GM12878 (cell line): ENCODE measurements around the gene EDARADD. TPM values are rescaled to one million over a fixed set of nuclear protein-coding genes. Genes with fewer than 3 reads are reported as not detected.

Experiments
- ATAC-seq: fragments of 200-7000 bp; cut with Tn5 transposase; 3 replicates; pipeline ENCODE4 v1.9.1; 2020; ENCODE audit warnings: mild to moderate bottlenecking, moderate library complexity
- BruUV-seq: library from RNA; stranded (reverse); fragments of 400-500 nt; replicated peaks from 2 replicates; lab custom pipeline; 2021; lab: Mats Ljungman, UMichigan
- CTCF ChIA-PET: fragments of 300-600 bp; sonication (Branson Sonifier 250); formaldehyde crosslinking; extraction: SDS; loops from one replicate; lab custom pipeline; 2021; ENCODE audit warnings: inconsistent platforms; lab: Yijun Ruan, JAX
- POLR2A ChIA-PET: fragments of 350-600 bp; formaldehyde crosslinking; extraction: SDS; loops from one replicate; lab custom pipeline; 2021; ENCODE audit warnings: inconsistent platforms; lab: Charles Lee
- RAD21 ChIA-PET: fragments of 300-600 bp; sonication (Branson Sonifier 250); formaldehyde crosslinking; loops from one replicate; lab custom pipeline; 2023; ENCODE audit warnings: antibody characterized with exemption; ENCODE audit not compliant: unreplicated experiment; lab: Charles Lee
- SMC1A ChIA-PET: fragments of 300-600 bp; sonication (Branson Sonifier 250); formaldehyde crosslinking; loops from one replicate; lab custom pipeline; 2023; ENCODE audit not compliant: unreplicated experiment, uncharacterized antibody; lab: Charles Lee
- DNase-seq: peaks from one replicate; pipeline ENCODE4 v3.0.0-alpha.2; 2011; ENCODE audit warnings: low read depth, low spot score
- FAIRE-seq: peaks from 3 replicates; lab custom pipeline; 2011; peaks lifted over from hg19 to GRCh38; lab: Jason Lieb, UNC
- H2AFZ ChIP-seq: 2 replicates; pipeline ENCODE4 v1.6.0; 2011; ENCODE audit warnings: low read depth, low read length, control low read depth; ENCODE audit not compliant: control insufficient read depth
- H3K27ac ChIP-seq: 2 replicates; pipeline ENCODE4 v1.5.1; 2011; ENCODE audit warnings: control low read depth; ENCODE audit not compliant: control insufficient read depth, insufficient read depth
- H3K27me3 ChIP-seq, 2 experiments: replicated peaks in 1 of 2; 2 replicates each; pipeline versions ENCODE4 v1.6.0 to v1.6.1; 2011; ENCODE audit warnings: low read length in 1 of 2; ENCODE audit not compliant: control insufficient read depth in 2 of 2, insufficient read depth in 2 of 2
- H3K36me3 ChIP-seq, 2 experiments: 2 replicates each; pipeline ENCODE4 v1.5.1; 2011; ENCODE audit warnings: low read length in 1 of 2; ENCODE audit not compliant: control insufficient read depth in 2 of 2, insufficient read depth in 2 of 2
- H3K4me1 ChIP-seq: 2 replicates; pipeline ENCODE4 v1.6.1; 2011; ENCODE audit warnings: mild to moderate bottlenecking, low read length, moderate library complexity, mixed read lengths; ENCODE audit not compliant: control insufficient read depth, insufficient read depth
- H3K4me2 ChIP-seq: 2 replicates; pipeline ENCODE4 v1.6.0; 2011; ENCODE audit warnings: control low read depth; ENCODE audit not compliant: control insufficient read depth, insufficient read depth
- H3K4me3 ChIP-seq: fragments of 200-600 bp; sonication (generic); 2 replicates; pipeline ENCODE4 v1.5.1; 2016
- H3K79me2 ChIP-seq: 2 replicates; pipeline ENCODE4 v1.6.0; 2011; ENCODE audit warnings: low read length; ENCODE audit not compliant: control insufficient read depth, insufficient read depth
- H3K9ac ChIP-seq: 2 replicates; pipeline ENCODE4 v1.8.0; 2011; ENCODE audit warnings: low read length, control low read depth, mixed read lengths; ENCODE audit not compliant: control insufficient read depth, insufficient read depth
- H3K9me3 ChIP-seq: replicated peaks from 3 replicates; pipeline ENCODE4 v1.5.1; 2011; ENCODE audit warnings: mild to moderate bottlenecking, low read length; ENCODE audit not compliant: control insufficient read depth, insufficient read depth
- H4K20me1 ChIP-seq: 2 replicates; pipeline ENCODE4 v1.6.0; 2011; ENCODE audit not compliant: control insufficient read depth, insufficient read depth
- ASH2L ChIP-seq: fragments of 300-600, 200-600 bp; sonication (generic); IDR thresholded peaks from 2 replicates; pipeline ENCODE4 v1.6.1; 2017; ENCODE audit warnings: low read depth, mild to moderate bottlenecking, borderline replicate concordance
- BCL3 ChIP-seq: IDR thresholded peaks from 2 replicates; pipeline ENCODE4 v1.6.1; 2011; ENCODE audit warnings: borderline replicate concordance, low read depth, mild to moderate bottlenecking, moderate library complexity, low read length; ENCODE audit not compliant: insufficient read depth, poor library complexity, severe bottlenecking
- CBX3 ChIP-seq: fragments of 200-600 bp; sonication (generic); IDR thresholded peaks from 2 replicates; pipeline ENCODE4 v1.6.1; 2016; ENCODE audit warnings: low read depth, borderline replicate concordance
- CBX5 ChIP-seq: sonication (generic); IDR thresholded peaks from 2 replicates; pipeline ENCODE4 v1.6.1; 2016; ENCODE audit warnings: low read depth, moderate library complexity, mild to moderate bottlenecking, inconsistent platforms
- CHD4 ChIP-seq: fragments of 200-600 bp; sonication (generic); IDR thresholded peaks from 2 replicates; pipeline ENCODE4 v1.6.1; 2016; ENCODE audit warnings: mild to moderate bottlenecking
- CREM ChIP-seq: IDR thresholded peaks from 2 replicates; pipeline ENCODE4 v1.6.1; 2014; ENCODE audit warnings: antibody characterized with exemption, low read depth
- DPF2 ChIP-seq: fragments of 450-650 bp; IDR thresholded peaks from 2 replicates; pipeline ENCODE4 v1.6.1; 2017; ENCODE audit warnings: mild to moderate bottlenecking
- FOXM1 ChIP-seq: IDR thresholded peaks from 2 replicates; pipeline ENCODE4 v1.6.1; 2012; ENCODE audit warnings: low read depth, mild to moderate bottlenecking, inconsistent platforms, low read length, moderate library complexity
- HCFC1 ChIP-seq: fragments of 150-350 bp; IDR thresholded peaks from 2 replicates; pipeline ENCODE4 v1.6.1; 2014; ENCODE audit warnings: low read length
- HDAC6 ChIP-seq: fragments of 200-600 bp; sonication (generic); IDR thresholded peaks from one replicate; pipeline ENCODE4 v1.8.0; 2017; ENCODE audit warnings: antibody characterized with exemption; ENCODE audit not compliant: unreplicated experiment
- IRF3 ChIP-seq: fragments of 450-650 bp; IDR thresholded peaks from 2 replicates; pipeline ENCODE4 v1.6.1; 2014; ENCODE audit warnings: mild to moderate bottlenecking
- MTA2 ChIP-seq: fragments of 450-650 bp; IDR thresholded peaks from 2 replicates; pipeline ENCODE4 v1.6.1; 2016; ENCODE audit warnings: low read depth, mild to moderate bottlenecking, moderate library complexity
- NFYB ChIP-seq: IDR thresholded peaks from 2 replicates; pipeline ENCODE4 v1.6.1; 2011; ENCODE audit warnings: low read depth, mild to moderate bottlenecking, low read length, improper control_type of control experiment, moderate library complexity; ENCODE audit not compliant: insufficient read depth
- NR2C2 ChIP-seq: IDR thresholded peaks from 2 replicates; pipeline ENCODE4 v1.6.1; 2011; ENCODE audit warnings: borderline replicate concordance, low read depth; ENCODE audit not compliant: control insufficient read depth, insufficient read length
- RAD51 ChIP-seq: fragments of 450-650 bp; IDR thresholded peaks from 2 replicates; pipeline ENCODE4 v1.6.1; 2016; ENCODE audit warnings: moderate library complexity, mild to moderate bottlenecking, inconsistent platforms
- RELA ChIP-seq: fragments of 450-650 bp; IDR thresholded peaks from 2 replicates; pipeline ENCODE4 v1.8.0; 2014; ENCODE audit warnings: borderline replicate concordance; ENCODE audit not compliant: partially characterized antibody
- SIX5 ChIP-seq: IDR thresholded peaks from 2 replicates; pipeline ENCODE4 v1.6.1; 2011; ENCODE audit warnings: mild to moderate bottlenecking, low read depth, low read length, moderate library complexity; ENCODE audit not compliant: severe bottlenecking
- SMAD1 ChIP-seq: fragments of 450-650 bp; IDR thresholded peaks from 2 replicates; pipeline ENCODE4 v1.6.1; 2018; ENCODE audit warnings: mild to moderate bottlenecking, low read depth; ENCODE audit not compliant: partially characterized antibody
- SREBF2 ChIP-seq: IDR thresholded peaks from 2 replicates; pipeline ENCODE4 v1.6.1; 2012; ENCODE audit warnings: mild to moderate bottlenecking, low read length
- TBL1XR1 ChIP-seq: IDR thresholded peaks from 2 replicates; pipeline ENCODE4 v1.6.1; 2012; ENCODE audit warnings: low read depth, low read length, improper control_type of control experiment
- YY1 ChIP-seq: IDR thresholded peaks from 2 replicates; pipeline ENCODE4 v1.6.1; 2011; ENCODE audit warnings: low read depth, mild to moderate bottlenecking, low read length
- WGBS: methylation state at CpG from one replicate; pipeline ENCODE4 v1.1.6; 2016; ENCODE audit warnings: low lambda C conversion rate; ENCODE audit not compliant: insufficient replicate concordance, insufficient coverage; ENCODE audit errors: missing lambda C conversion rate; 5-methylcytosine and 5-hydroxymethylcytosine counted together
- in situ Hi-C: fragments of 300-500 bp; cut with MboI; formaldehyde crosslinking; loops from 9 replicates; pipeline ENCODE4 v1.14.3; 2018; ENCODE audit warnings: mixed read lengths
- intact Hi-C: fragments of 100-400 bp; cut with micrococcal nuclease; formaldehyde crosslinking; loops from one replicate; pipeline ENCODE4 v1.14.2; 2022; ENCODE audit not compliant: unreplicated experiment
- polyA plus RNA-seq, 11 experiments: library from polyadenylated mRNA; depleted of rRNA in 4 of 11; unstranded in 6 of 11; stranded (reverse) in 5 of 11; fragments of >200 nt; fragmentation: Nextera tagmentation in 4 of 11; fragmentation: Illumina TruSeq in 1 of 11; extraction: Ambion mirVana in 4 of 11; extraction: Trizol in 1 of 11; gene quantifications; 1 replicate in 1 of 11; 2 replicates in 10 of 11; pipeline versions ENCODE4 v1.2.1 to v1.2.3, GENCODE V29; 2011 to 2016; ENCODE audit warnings: inconsistent platforms in 2 of 11, missing spikeins in 2 of 11, low read depth in 1 of 11
- total RNA-seq, 4 experiments: library from RNA; depleted of rRNA in 3 of 4; stranded (reverse); fragments of >200 nt in 3 of 4; fragmentation: Illumina TruSeq in 1 of 4; extraction: Trizol in 1 of 4; gene quantifications; 2 replicates each; pipeline versions ENCODE4 v1.2.1 to v1.2.3, GENCODE V29; 2013 to 2021
- TF ChIP-seq, protein P1 (sequence below): IDR thresholded peaks from 2 replicates; pipeline ENCODE4 v1.6.1; 2011; ENCODE audit warnings: mild to moderate bottlenecking, low read depth, low read length, moderate library complexity; ENCODE audit not compliant: insufficient replicate concordance

EDARADD gene
- total and polyA plus RNA-seq, 10 of the 15 experiments (the other 5 are each of a cell fraction or from before 2014, with no cell fraction given): 0.58 to 6.1 (median 4.7) TPM

DNA sequence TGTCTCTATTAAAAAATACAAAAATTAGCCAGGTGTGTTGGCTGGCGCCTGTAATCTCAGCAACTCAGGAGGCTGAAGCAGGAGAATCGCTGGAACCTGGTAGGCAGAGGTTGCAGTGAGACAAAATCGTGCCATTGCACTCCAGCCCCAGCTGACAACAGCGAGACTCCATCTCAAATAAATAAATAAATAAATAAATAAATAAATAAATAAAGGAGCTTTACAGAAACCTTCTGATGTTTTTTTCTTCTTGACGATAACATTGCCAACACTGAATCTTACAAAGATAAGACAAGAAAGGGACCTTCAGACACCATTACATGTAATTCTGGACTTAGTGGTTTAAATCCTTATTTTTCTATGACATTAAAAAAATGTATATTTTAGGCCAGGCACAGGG lies 81.9 kb downstream of the EDARADD start (continued):
- no peak for TF ChIP-seq ASH2L
- TF ChIP-seq RAD51: no peak
- TF ChIP-seq CHD4: no peak
- no peak for TF ChIP-seq HCFC1
- TF ChIP-seq IRF3: no peak
- TF ChIP-seq SREBF2: no peak
- no peak for TF ChIP-seq FOXM1
- no peak for TF ChIP-seq NFYB
- no peak for TF ChIP-seq DPF2
- TF ChIP-seq CREM: no peak
- TF ChIP-seq SMAD1: no peak
- TF ChIP-seq, all 136 proteins: peak for 0

GRCh38 chr1:236480758-236481436 lies 86.8 kb downstream of the EDARADD start:
- in situ Hi-C loops: no loop called here
- no peak for FAIRE-seq
- ChIA-PET RAD21 (no interaction called here), POLR2A (no interaction called here), CTCF (no interaction called here), SMC1A (no interaction called here)
- ATAC-seq: no peak
- no peak overlapping the region for H3K27ac ChIP-seq
- DNase-seq: no peak
- H3K27me3 ChIP-seq: no peaks in the 10 kb centered on the region; a peak in 1 of 4 replicates
- no peaks in the 10 kb centered on the region for H3K4me1 ChIP-seq
- H3K4me2 ChIP-seq: no peak overlapping the region
- no peak overlapping the region for H2AFZ ChIP-seq
- no peaks in the 10 kb centered on the region for H3K79me2 ChIP-seq
- no peaks in the 10 kb centered on the region for H3K36me3 ChIP-seq
- H3K9me3 ChIP-seq: no peaks in the 10 kb centered on the region
- BruUV-seq: no TSS peak
- no peak overlapping the region for H3K4me3 ChIP-seq
- intact Hi-C loops: loop anchor here (10.0 kb wide), 1 partner anchor 256 kb away; no protein-coding TSS in a partner anchor
- H3K9ac ChIP-seq: no peak overlapping the region
- 43% methylated on average over 5 of the region's 5 CpGs for WGBS
- H4K20me1 ChIP-seq: no peaks in the 10 kb centered on the region
- TF ChIP-seq MTA2 (no peak), YY1 (no peak), RELA (no peak), TBL1XR1 (no peak), CBX3 (no peak), SIX5 (no peak), NR2C2 (no peak), BCL3 (no peak), CBX5 (no peak), HDAC6 (no peak)
- TF ChIP-seq, protein P1, sequence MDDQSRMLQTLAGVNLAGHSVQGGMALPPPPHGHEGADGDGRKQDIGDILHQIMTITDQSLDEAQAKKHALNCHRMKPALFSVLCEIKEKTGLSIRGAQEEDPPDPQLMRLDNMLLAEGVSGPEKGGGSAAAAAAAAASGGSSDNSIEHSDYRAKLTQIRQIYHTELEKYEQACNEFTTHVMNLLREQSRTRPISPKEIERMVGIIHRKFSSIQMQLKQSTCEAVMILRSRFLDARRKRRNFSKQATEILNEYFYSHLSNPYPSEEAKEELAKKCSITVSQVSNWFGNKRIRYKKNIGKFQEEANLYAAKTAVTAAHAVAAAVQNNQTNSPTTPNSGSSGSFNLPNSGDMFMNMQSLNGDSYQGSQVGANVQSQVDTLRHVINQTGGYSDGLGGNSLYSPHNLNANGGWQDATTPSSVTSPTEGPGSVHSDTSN: no peak
